ENCODE results near the gene TMEM95. TPM values are rescaled to one million over a fixed set of nuclear protein-coding genes. Genes with fewer than 3 reads are reported as not detected.

The TMEM95 gene
- total RNA-seq, 4 donors from 2014 or later, result not detected

GRCh38 chr17:7309628-7310027 is 45.3 kb upstream of the TMEM95 start:
- 85 to 86% methylated on average over 12 of the region's 12 CpGs for WGBS, 2 donors (ENCODE audit: low coverage in 1 of 2)
- peaks cover 3 to 51% of the 10 kb centered on the region in 2 donors for H3K36me3 ChIP-seq
- no peak for ATAC-seq
- TF ChIP-seq POLR2A (IDR thresholded peaks at IDR 0.05) (no peak), POLR2AphosphoS5 (IDR thresholded peaks at IDR 0.05) (no peak), CTCF (IDR thresholded peaks at IDR 0.05) (no peak), EP300 (IDR thresholded peaks at IDR 0.05) (no peak)
- H3K9me3 ChIP-seq, result no peaks in the 10 kb centered on the region
- H3K27me3 ChIP-seq, result no peaks in the 10 kb centered on the region
- H3K4me3 ChIP-seq, result peak overlapping the region in 1 of 2 donors; percentile 99
- peak overlapping the region in 3 of 4 donors; percentile 99 to 100 (median 100) for H3K27ac ChIP-seq
- H3K4me1 ChIP-seq, result peaks cover 5 to 68% (median 33%) of the 10 kb centered on the region in 3 donors

- peaks cover 5 to 75% (median 39%) of the 10 kb centered on the region in 3 donors for H3K4me1 ChIP-seq
Measured at GRCh38 chr17:7311110-7311705, 43.7 kb upstream of the TMEM95 start.

GRCh38 chr17:7312432-7313087 is 42.4 kb upstream of the TMEM95 start:
- Histone ChIP-seq H3K27me3 (no peaks in the 10 kb centered on the region), H3K36me3 (peaks cover 3 to 71% of the 10 kb centered on the region in 2 donors), H3K4me1 (peaks cover 5 to 74% (median 37%) of the 10 kb centered on the region in 3 donors), H3K4me3 (no peak overlapping the region), H3K27ac (peak overlapping the region in 3 of 4 donors; percentile 94 to 98 (median 97)), H3K9me3 (no peaks in the 10 kb centered on the region)
- ATAC-seq, result no peak
- TF ChIP-seq CTCF (IDR thresholded peaks at IDR 0.05), result no peak
- 69 to 85% methylated on average over 2 to 4 of the region's 7 CpGs for WGBS, 2 donors (ENCODE audit: low coverage in 1 of 2)

More at GRCh38 chr17:7311110-7311705, 43.7 kb upstream of the TMEM95 start:
- Histone ChIP-seq H3K27ac (peak overlapping the region in 2 of 4 donors; percentile 25 to 100), H3K9me3 (no peaks in the 10 kb centered on the region), H3K36me3 (peaks cover 3 to 57% of the 10 kb centered on the region in 2 donors), H3K27me3 (no peaks in the 10 kb centered on the region), H3K4me3 (no peak overlapping the region)
- TF ChIP-seq EP300 (IDR thresholded peaks at IDR 0.05) (no peak), POLR2A (IDR thresholded peaks at IDR 0.05) (no peak), POLR2AphosphoS5 (IDR thresholded peaks at IDR 0.05) (no peak), CTCF (IDR thresholded peaks at IDR 0.05) (no peak)
- no peak for ATAC-seq
- 63% methylated on average over 3 of the region's 7 CpGs; no CpG with 5 or more reads in 1 of the 2 donors for WGBS, 2 donors (ENCODE audit: low coverage in 1 of 2)

- Histone ChIP-seq H3K36me3 (peaks cover 3 to 78% of the 10 kb centered on the region in 2 donors), H3K4me3 (no peak overlapping the region), H3K4me1 (peaks cover 5 to 74% (median 37%) of the 10 kb centered on the region in 3 donors), H3K27ac (peak overlapping the region in 3 of 4 donors; percentile 94 to 98 (median 97)), H3K27me3 (no peaks in the 10 kb centered on the region), H3K9me3 (no peaks in the 10 kb centered on the region)
- no peak for ATAC-seq
- 77 to 93% methylated on average over 4 of the region's 7 CpGs for WGBS, 2 donors (ENCODE audit: low coverage in 1 of 2)
- no peak for TF ChIP-seq EP300 (IDR thresholded peaks at IDR 0.05)
- TF ChIP-seq CTCF (IDR thresholded peaks at IDR 0.05), result peak in 1 of 4 experiments; percentile 9
- no peak for TF ChIP-seq POLR2A (IDR thresholded peaks at IDR 0.05)
- no peak for TF ChIP-seq POLR2AphosphoS5 (IDR thresholded peaks at IDR 0.05)
Measured at GRCh38 chr17:7313088-7313889, 41.7 kb upstream of the TMEM95 start.
